Pancreas (tissue), 10 donors: ENCODE results near the gene NBL1. TPM values are rescaled to one million over a fixed set of nuclear protein-coding genes. Genes with fewer than 3 reads are reported as not detected.
A peak's percentile ranks its signal among the peaks of the same experiment; 100 is the strongest.

ENCODE experiments used
- ATAC-seq, 4 donors: fragments of 200-7000 bp; cut with Tn5 transposase; one replicate each; pipeline versions ENCODE4 v1.8.0 to v1.9.1; 2020; ENCODE audit warnings: mild to moderate bottlenecking in 4 of 4, moderate library complexity in 4 of 4
- DNase-seq, 6 donors: peaks; one replicate each; pipeline ENCODE4 v3.0.0-alpha.2; 2020
- FAIRE-seq: peaks from 2 replicates; lab custom pipeline; 2012; peaks lifted over from hg19 to GRCh38; lab: Jason Lieb, UNC
- H3K27ac ChIP-seq, 4 donors: fragments of 200-600 bp; sonication (generic); 1 replicate in 3 of 4; 2 replicates in 1 of 4; pipeline versions ENCODE4 v1.5.0 to v1.8.0; 2020
- H3K27me3 ChIP-seq, 4 donors: fragments of 200-600 bp; one replicate each; pipeline ENCODE4 v1.8.0; 2021
- H3K36me3 ChIP-seq, 3 donors: fragments of 200-600 bp; sonication (generic) in 1 of 3; one replicate each; pipeline versions ENCODE4 v1.5.0 to v1.8.0; 2020 to 2021
- H3K4me1 ChIP-seq, 3 donors: fragments of 200-600 bp; one replicate each; pipeline ENCODE4 v1.8.0; 2021
- H3K4me3 ChIP-seq, 4 donors: fragments of 200-600 bp; sonication (generic) in 2 of 4; one replicate each; pipeline versions ENCODE4 v1.5.0 to v1.8.0; 2020 to 2021
- H3K9me3 ChIP-seq, 4 donors: fragments of 200-600 bp; one replicate each; pipeline ENCODE4 v1.8.0; 2021
- WGBS, 2 donors: extraction: QIAGEN DNeasy Blood & Tissue Kit; methylation state at CpG; one replicate each; pipeline ENCODE4 v1.1.7; 2013; 5-methylcytosine and 5-hydroxymethylcytosine counted together
- intact Hi-C, 3 donors: fragments of 100-400 bp; cut with DNase I; formaldehyde crosslinking; loops; one replicate each; pipeline versions ENCODE4 v1.11.1 to v1.14.2; 2022
- polyA plus RNA-seq, 2 donors: library from polyadenylated mRNA; stranded (reverse); fragments of 200-250 nt; gene quantifications; one replicate each; pipeline ENCODE4 v1.2.3, GENCODE V29; 2013
- total RNA-seq, 6 donors: library from RNA; stranded (reverse); fragmentation: NEBNext Ultra II Directional in 4 of 6; extraction: Animal tissue kit (Norgen Biotek cat#: 25700) in 4 of 6; gene quantifications; one replicate each; pipeline versions ENCODE4 v1.2.1 to v1.2.4, GENCODE V29; 2021 to 2023
- TF ChIP-seq, protein P1 (sequence below), 4 donors: fragments of 200-600 bp; sonication (generic) in 3 of 4; IDR thresholded peaks; one replicate each; pipeline versions ENCODE4 v1.5.0 to v1.8.0; 2021; ENCODE audit warnings: antibody characterized with exemption in 4 of 4
- donor health status: healthy with polysubstance abuse.
- donor health status: DM: no; HTN: no; CAD: no; lungs with moderate emphysema.
- donor health status: DM: no; HTN: no; CAD: no.
- donor health status: control.
- donor health status: control.
- donor health status: Bipolar disorder and iron deficiency.
- donor health status: DM: yes; HTN: yes; CAD: no.
- donor health status: DM: no; HTN: no; CAD: no.
- donor health status: DM: no; HTN: no; CAD: no.
- donor health status: DM: yes; HTN: yes; CAD: no.

Gene NBL1
- total and polyA plus RNA-seq, 8 donors, result 5.8 to 45.6 (median 22.6) TPM

GRCh38 chr1:19645411-19646251, 1.5 kb downstream of the NBL1 start:
- intact Hi-C loops, result loop anchor here in 1 of 3 donors (5.0 kb wide), 1 partner anchor 258 kb away; no protein-coding TSS in a partner anchor
- Histone ChIP-seq H3K4me3 (peak overlapping the region in 3 of 4 donors; percentile 43 to 59 (median 47)), H3K27ac (peak overlapping the region in 2 of 4 donors; percentile 13 to 47), H3K36me3 (no peaks in the 10 kb centered on the region), H3K9me3 (no peaks in the 10 kb centered on the region), H3K27me3 (no peaks in the 10 kb centered on the region), H3K4me1 (no peaks in the 10 kb centered on the region)
- FAIRE-seq (no peak), ATAC-seq (no peak), DNase-seq (peak in 1 of 6 donors; percentile 68)
- 69 to 70% methylated on average over 29 to 30 of the region's 30 CpGs for WGBS, 2 donors
- TF ChIP-seq, protein P1, sequence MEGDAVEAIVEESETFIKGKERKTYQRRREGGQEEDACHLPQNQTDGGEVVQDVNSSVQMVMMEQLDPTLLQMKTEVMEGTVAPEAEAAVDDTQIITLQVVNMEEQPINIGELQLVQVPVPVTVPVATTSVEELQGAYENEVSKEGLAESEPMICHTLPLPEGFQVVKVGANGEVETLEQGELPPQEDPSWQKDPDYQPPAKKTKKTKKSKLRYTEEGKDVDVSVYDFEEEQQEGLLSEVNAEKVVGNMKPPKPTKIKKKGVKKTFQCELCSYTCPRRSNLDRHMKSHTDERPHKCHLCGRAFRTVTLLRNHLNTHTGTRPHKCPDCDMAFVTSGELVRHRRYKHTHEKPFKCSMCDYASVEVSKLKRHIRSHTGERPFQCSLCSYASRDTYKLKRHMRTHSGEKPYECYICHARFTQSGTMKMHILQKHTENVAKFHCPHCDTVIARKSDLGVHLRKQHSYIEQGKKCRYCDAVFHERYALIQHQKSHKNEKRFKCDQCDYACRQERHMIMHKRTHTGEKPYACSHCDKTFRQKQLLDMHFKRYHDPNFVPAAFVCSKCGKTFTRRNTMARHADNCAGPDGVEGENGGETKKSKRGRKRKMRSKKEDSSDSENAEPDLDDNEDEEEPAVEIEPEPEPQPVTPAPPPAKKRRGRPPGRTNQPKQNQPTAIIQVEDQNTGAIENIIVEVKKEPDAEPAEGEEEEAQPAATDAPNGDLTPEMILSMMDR (IDR thresholded peaks at IDR 0.05), result no peak

DNA sequence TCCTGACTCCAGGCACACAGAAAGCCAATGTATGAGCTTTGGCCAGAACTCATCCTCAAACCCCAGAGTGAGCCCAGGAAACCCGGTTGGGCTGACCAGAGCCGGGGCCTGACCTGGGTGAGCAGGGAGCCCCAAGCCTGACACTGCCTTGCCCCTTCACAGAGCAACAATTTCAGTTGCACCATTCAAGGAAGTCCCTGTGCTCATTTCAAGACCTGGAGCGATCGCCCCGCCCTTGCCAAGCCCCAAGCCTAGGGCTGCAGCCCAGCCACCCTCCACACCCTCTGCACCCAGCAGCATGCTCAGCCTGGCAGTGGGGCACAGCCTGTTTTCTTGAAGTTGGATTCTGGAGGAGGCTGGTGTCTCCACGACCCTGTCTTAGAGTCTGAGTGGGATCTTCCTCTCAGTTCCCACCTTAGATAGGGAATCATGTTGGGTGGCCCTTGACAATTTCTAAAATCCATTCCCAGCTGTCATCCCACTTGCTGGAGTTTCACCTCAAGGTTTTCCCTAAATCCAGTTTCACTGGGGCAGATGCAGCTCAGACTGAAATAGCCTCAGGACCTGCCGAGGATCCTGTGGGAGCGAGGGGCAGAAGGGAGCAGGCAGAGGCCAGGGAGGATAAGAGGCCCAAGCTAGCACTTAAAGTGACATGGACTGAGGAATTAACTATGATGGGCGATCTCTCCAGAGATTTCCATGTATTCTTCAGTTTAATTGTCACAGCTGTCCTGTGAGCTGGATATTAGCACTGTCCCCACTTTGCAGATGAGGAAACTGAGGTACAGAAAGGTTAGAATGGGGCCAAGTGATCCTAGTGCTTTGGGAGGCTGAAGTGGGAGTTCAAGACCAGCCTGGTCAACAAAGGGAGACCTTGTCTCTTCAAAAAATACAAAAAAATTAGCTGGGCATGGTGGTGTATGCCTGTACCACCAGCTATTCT, 2.5 kb downstream of the NBL1 start:
- FAIRE-seq, result no peak
- intact Hi-C loops, result loop anchor here in 1 of 3 donors (5.0 kb wide), 1 partner anchor 259 kb away; no protein-coding TSS in a partner anchor
- no peaks in the 10 kb centered on the region for H3K4me1 ChIP-seq
- ATAC-seq, result no peak
- H3K9me3 ChIP-seq, result no peaks in the 10 kb centered on the region
- H3K4me3 ChIP-seq, result peak overlapping the region in 1 of 4 donors; percentile 59
- WGBS, 2 donors, result 84 to 88% methylated on average over 9 of the region's 9 CpGs
- no peak overlapping the region for H3K27ac ChIP-seq
- TF ChIP-seq, protein P1 (IDR thresholded peaks at IDR 0.05), result no peak
- no peak for DNase-seq
- H3K27me3 ChIP-seq, result no peaks in the 10 kb centered on the region
- H3K36me3 ChIP-seq, result no peaks in the 10 kb centered on the region

GRCh38 chr1:19647643-19648042, 3.5 kb downstream of the NBL1 start:
- no peaks in the 10 kb centered on the region for H3K4me1 ChIP-seq
- DNase-seq (no peak), FAIRE-seq (no peak), ATAC-seq (no peak)
- H3K27me3 ChIP-seq, result no peaks in the 10 kb centered on the region
- 68 to 79% methylated on average over 16 of the region's 16 CpGs for WGBS, 2 donors
- no peaks in the 10 kb centered on the region for H3K36me3 ChIP-seq
- no peaks in the 10 kb centered on the region for H3K9me3 ChIP-seq
- no peak overlapping the region for H3K27ac ChIP-seq
- H3K4me3 ChIP-seq, result no peak overlapping the region
- intact Hi-C loops, result loop anchor here in 1 of 3 donors (5.0 kb wide), 1 partner anchor 260 kb away; no protein-coding TSS in a partner anchor
- TF ChIP-seq, protein P1 (IDR thresholded peaks at IDR 0.05), result no peak

DNA sequence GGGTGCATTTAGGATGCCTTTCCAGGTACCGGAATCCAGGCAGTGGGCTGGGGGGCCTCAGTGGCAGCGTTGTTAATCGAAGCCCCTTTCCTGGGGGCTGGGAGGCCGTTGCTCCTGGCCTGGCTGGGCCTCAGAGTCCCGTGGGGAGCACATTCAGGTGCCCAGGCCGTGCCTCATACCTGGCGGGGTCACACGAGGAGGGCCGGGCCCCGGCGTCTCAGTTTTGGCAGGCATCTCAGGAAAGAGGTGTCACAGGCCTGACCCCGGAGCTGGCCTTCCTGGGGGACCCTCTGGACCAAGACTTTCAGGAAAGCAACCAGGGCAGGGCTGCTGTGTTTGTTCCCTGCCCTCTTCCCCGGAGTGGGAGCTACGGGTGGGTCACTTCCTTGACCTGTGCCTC, 4.1 kb downstream of the NBL1 start:
- Histone ChIP-seq H3K27me3 (no peaks in the 10 kb centered on the region), H3K4me1 (no peaks in the 10 kb centered on the region), H3K4me3 (no peak overlapping the region), H3K36me3 (no peaks in the 10 kb centered on the region), H3K9me3 (no peaks in the 10 kb centered on the region), H3K27ac (no peak overlapping the region)
- TF ChIP-seq, protein P1 (IDR thresholded peaks at IDR 0.05), result no peak
- intact Hi-C loops, result loop anchor here in 1 of 3 donors (5.0 kb wide), 1 partner anchor 261 kb away; no protein-coding TSS in a partner anchor
- WGBS, 2 donors, result 62 to 76% methylated on average over 14 of the region's 14 CpGs
- FAIRE-seq (no peak), ATAC-seq (no peak), DNase-seq (peak in 1 of 6 donors; percentile 68)
